ENCODE measurements around the gene JMJD4. TPM values are rescaled to one million over a fixed set of nuclear protein-coding genes. Genes with fewer than 3 reads are reported as not detected.

The JMJD4 gene
- total RNA-seq, 1 experiment from 2014 or later = 20.7 TPM

DNA sequence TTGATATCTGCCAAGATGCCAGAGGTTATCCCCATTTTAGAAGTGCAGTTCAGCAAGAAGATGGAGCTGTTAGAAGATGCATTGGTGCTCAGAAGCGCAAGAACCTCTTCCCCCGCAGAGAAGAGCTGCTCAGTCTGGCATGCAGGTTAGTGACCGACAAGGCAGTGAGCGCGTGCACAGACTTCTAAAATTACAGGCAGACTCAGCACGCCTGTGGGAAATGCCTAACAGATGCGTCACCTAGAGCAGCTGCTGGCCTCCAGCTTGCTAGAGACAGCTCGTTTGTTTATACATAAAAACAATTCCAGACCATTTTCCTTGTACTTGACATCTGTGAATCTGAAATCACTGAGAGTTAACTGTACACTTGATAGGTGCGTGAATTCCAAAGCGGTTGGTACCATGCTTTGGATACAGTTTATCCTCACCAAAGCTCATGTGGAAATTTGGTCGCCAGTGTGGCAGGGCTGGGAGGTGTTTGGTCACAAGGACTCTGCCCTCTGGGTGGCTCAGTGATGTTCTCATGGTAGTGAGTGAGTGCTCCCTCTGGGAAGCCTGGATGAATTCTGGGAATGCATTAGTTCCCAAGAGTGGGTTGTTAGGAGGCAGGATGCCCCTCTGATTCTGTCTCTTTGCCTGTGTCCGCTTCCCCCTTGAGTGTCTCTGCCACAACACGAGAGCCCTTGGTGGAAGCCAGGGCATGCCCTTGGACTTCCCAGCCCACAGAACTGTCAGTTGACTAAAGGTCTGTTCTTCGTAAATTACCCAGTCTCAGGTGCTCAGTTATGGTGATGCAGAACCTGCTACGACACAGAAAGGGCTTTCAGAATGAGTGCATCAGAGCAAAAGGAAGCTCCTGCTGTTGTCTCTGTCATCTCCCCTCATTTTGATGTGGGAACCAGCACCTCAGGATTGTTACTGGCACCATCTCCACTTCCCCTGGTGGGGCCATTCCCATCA, 24.5 kb upstream of the JMJD4 start:
- Histone ChIP-seq H3K27ac (ENCODE audit: low read depth, low read length, poor library complexity, severe bottlenecking) (no peak overlapping the region), H3K9me3 (ENCODE audit: low read depth, low read length, poor library complexity, severe bottlenecking) (no peaks in the 10 kb centered on the region), H3K4me3 (ENCODE audit: low read depth, low read length, poor library complexity, severe bottlenecking) (no peak overlapping the region), H3K4me1 (ENCODE audit: insufficient read depth, low read length, poor library complexity, severe bottlenecking) (peaks cover 10% of the 10 kb centered on the region), H3K27me3 (replicated peaks; ENCODE audit: insufficient read depth, low read depth, low read length, poor library complexity) (no peaks in the 10 kb centered on the region), H3K36me3 (ENCODE audit: insufficient read depth, low read length, poor library complexity, severe bottlenecking) (peaks cover 13% of the 10 kb centered on the region)
- BruUV-seq (replicated peaks) = no TSS peak
- POLR2A ChIA-PET (ENCODE audit: low non-redundant PET) = no interaction called here
- no peak for DNase-seq (ENCODE audit: low spot score)
- intact Hi-C loops (cut with micrococcal nuclease; ENCODE audit: unreplicated experiment) = loop anchor here (5.0 to 10.0 kb wide), 2 partner anchors 277 to 315 kb away; no protein-coding TSS in a partner anchor
- CTCF ChIA-PET = interaction anchor here (0.7 kb wide), 1 partner anchor 194 kb away, joined by 3 read pairs; no protein-coding TSS in a partner anchor
- TF ChIP-seq, protein P1, sequence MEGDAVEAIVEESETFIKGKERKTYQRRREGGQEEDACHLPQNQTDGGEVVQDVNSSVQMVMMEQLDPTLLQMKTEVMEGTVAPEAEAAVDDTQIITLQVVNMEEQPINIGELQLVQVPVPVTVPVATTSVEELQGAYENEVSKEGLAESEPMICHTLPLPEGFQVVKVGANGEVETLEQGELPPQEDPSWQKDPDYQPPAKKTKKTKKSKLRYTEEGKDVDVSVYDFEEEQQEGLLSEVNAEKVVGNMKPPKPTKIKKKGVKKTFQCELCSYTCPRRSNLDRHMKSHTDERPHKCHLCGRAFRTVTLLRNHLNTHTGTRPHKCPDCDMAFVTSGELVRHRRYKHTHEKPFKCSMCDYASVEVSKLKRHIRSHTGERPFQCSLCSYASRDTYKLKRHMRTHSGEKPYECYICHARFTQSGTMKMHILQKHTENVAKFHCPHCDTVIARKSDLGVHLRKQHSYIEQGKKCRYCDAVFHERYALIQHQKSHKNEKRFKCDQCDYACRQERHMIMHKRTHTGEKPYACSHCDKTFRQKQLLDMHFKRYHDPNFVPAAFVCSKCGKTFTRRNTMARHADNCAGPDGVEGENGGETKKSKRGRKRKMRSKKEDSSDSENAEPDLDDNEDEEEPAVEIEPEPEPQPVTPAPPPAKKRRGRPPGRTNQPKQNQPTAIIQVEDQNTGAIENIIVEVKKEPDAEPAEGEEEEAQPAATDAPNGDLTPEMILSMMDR (conservative IDR thresholded peaks at IDR 0.05; ENCODE audit: low read depth, low read length) = no peak
- no peak for TF ChIP-seq EZH2 (IDR thresholded peaks at IDR 0.05; ENCODE audit: borderline replicate concordance, low read depth, low read length, poor library complexity, severe bottlenecking)

- CTCF ChIA-PET = no interaction called here
- Histone ChIP-seq H3K27ac (ENCODE audit: low read depth, low read length, poor library complexity, severe bottlenecking) (no peak overlapping the region), H3K4me1 (ENCODE audit: insufficient read depth, low read length, poor library complexity, severe bottlenecking) (peaks cover 10% of the 10 kb centered on the region), H3K4me3 (ENCODE audit: low read depth, low read length, poor library complexity, severe bottlenecking) (no peak overlapping the region), H3K27me3 (replicated peaks; ENCODE audit: insufficient read depth, low read depth, low read length, poor library complexity) (no peaks in the 10 kb centered on the region), H3K9me3 (ENCODE audit: low read depth, low read length, poor library complexity, severe bottlenecking) (no peaks in the 10 kb centered on the region), H3K36me3 (ENCODE audit: insufficient read depth, low read length, poor library complexity, severe bottlenecking) (peaks cover 13% of the 10 kb centered on the region)
- intact Hi-C loops (cut with micrococcal nuclease; ENCODE audit: unreplicated experiment) = no loop called here
- no peak for DNase-seq (ENCODE audit: low spot score)
- TF ChIP-seq EZH2 (IDR thresholded peaks at IDR 0.05; ENCODE audit: borderline replicate concordance, low read depth, low read length, poor library complexity, severe bottlenecking) = no peak
- TF ChIP-seq, protein P1 (conservative IDR thresholded peaks at IDR 0.05; ENCODE audit: low read depth, low read length) = no peak
- no TSS peak for BruUV-seq (replicated peaks)
- POLR2A ChIA-PET (ENCODE audit: low non-redundant PET) = no interaction called here
These were observed 23.3 kb upstream of the JMJD4 start for GRCh38 chr1:227758366-227758765.

- H3K27ac ChIP-seq (ENCODE audit: low read depth, low read length, poor library complexity, severe bottlenecking) = no peak overlapping the region
- no peaks in the 10 kb centered on the region for H3K9me3 ChIP-seq (ENCODE audit: low read depth, low read length, poor library complexity, severe bottlenecking)
- peaks cover 13% of the 10 kb centered on the region for H3K36me3 ChIP-seq (ENCODE audit: insufficient read depth, low read length, poor library complexity, severe bottlenecking)
- intact Hi-C loops (cut with micrococcal nuclease; ENCODE audit: unreplicated experiment) = no loop called here
- BruUV-seq (replicated peaks) = no TSS peak
- no peak for DNase-seq (ENCODE audit: low spot score)
- ChIA-PET POLR2A (ENCODE audit: low non-redundant PET) (no interaction called here), CTCF (no interaction called here)
- H3K27me3 ChIP-seq (replicated peaks; ENCODE audit: insufficient read depth, low read depth, low read length, poor library complexity) = no peaks in the 10 kb centered on the region
- TF ChIP-seq, protein P1 (conservative IDR thresholded peaks at IDR 0.05; ENCODE audit: low read depth, low read length) = no peak
- no peak for TF ChIP-seq EZH2 (IDR thresholded peaks at IDR 0.05; ENCODE audit: borderline replicate concordance, low read depth, low read length, poor library complexity, severe bottlenecking)
- no peak overlapping the region for H3K4me3 ChIP-seq (ENCODE audit: low read depth, low read length, poor library complexity, severe bottlenecking)
- H3K4me1 ChIP-seq (ENCODE audit: insufficient read depth, low read length, poor library complexity, severe bottlenecking) = peaks cover 7% of the 10 kb centered on the region
These were observed 22.7 kb upstream of the JMJD4 start for GRCh38 chr1:227757781-227758180.
